CMK (cell line): ENCODE data around the gene ANTXRL.
"Not testable (repeated sequence)": the region's sequence is repeated elsewhere in the genome, so short reads cannot be mapped to it uniquely, and the experiment has no call there.

Experiments used
- DNase-seq: peaks from one replicate; pipeline ENCODE4 v3.0.0-alpha.2; 2010; ENCODE audit warnings: low read depth

Gene ANTXRL

DNA sequence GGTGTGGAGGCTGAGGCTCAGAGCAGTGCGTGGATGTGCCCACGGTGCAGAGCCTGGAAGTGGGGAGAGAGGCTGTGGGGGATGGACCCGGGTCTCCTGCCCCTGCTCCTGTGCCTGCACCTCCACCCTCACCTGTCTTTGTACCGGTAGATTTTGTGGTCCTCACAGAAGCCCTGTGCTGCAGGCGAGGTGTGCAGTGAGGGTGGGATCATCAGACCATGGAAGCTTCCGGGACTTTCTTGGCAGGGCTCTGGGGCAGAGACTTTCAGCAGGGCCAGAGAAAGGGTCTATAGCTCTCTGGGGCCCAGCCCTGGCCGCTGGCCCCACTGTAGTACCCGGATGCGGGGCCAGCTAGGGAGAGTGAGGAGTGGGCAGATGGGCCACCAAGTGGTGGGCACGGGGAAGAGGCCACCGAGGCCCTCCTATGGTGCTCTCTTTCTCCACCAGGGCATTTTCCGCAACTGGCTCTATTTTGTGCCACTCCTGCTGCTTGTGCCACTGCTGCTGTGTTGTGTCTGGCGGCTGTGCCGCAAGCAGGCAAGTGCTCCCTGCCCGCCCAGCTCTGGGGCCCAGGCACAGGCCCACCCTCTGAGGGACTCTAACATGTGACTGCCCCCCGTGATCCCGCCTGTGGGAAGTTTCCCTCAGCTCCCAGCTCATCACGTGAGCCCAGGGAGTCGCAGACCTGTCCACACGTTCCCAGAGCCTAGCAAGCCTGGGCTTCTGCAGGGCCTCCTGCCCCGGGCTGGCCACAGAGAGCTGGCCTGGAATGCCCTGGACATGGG lies 22.1 kb downstream of the ANTXRL start:
- no peak for DNase-seq

DNA sequence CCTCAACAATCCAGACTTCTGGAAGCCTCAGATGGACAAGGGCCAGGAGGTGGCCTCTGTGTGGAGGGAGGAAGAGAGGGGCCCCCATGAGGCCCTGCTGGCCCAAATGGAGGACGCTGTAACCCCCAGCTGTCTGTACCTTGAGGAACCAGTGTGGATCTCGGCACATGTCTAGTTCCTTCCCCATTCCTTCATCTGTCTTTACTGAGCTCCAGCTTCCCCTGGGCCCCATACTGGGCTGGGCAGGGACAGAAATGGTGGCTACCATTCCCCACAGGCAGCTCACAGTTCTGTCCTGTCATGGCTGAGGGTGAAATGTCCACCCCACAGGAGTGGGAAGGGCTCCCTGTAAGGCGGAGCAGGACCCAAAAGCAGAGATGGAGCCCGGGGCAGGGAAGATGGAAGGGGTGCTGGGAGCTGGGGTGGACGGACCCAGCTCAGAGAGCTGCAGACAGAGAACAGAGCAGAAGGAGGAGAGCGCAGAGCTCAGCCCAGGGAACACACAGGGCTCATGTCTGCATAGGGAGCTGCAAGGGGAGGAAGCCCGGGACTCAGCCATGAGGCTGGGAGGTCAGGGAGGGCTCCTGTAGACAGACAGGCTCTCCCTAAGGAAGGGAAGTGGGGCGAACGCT lies 22.8 kb downstream of the ANTXRL start:
- DNase-seq: no peak

DNA sequence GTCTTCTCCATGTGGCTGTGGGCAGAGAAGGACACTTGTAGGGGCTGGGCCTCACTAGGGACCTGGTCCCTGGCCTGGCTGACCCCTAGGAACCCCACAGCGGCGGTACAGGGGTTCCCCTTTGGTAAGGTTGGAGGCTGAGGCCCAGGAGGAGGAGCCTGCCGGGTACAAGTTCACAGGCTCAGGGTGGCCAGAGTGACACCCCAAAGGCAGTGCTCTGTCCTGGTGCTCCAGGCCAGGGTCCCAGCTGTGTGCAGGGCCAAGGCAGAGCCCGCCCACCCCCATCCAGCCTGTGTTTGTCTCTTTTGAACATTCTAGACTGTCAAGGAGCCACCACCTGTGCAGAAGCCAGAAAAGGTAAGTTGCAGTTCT lies 23.3 kb downstream of the ANTXRL start:
- DNase-seq: no peak

DNA sequence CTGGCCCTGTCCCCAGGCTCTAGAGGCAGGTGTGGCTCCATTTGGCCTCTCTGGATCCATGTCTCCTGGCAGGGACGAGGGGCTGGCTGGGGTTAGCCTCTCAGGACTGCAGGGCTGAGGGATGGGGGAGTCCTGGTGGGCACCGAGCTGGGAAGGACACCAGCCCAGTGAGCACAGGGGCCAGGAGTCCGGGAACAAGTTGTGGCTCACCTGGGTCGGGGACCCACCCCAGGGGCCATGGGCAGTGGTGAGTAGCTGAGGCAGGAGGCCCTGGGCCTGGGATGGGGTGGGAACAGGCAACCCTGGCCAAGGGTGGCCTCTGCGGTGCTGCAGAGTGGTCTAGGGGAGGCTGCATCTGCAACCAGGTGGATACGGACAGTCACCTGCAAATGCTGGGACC lies 24.1 kb downstream of the ANTXRL start:
- DNase-seq: no peak

DNA sequence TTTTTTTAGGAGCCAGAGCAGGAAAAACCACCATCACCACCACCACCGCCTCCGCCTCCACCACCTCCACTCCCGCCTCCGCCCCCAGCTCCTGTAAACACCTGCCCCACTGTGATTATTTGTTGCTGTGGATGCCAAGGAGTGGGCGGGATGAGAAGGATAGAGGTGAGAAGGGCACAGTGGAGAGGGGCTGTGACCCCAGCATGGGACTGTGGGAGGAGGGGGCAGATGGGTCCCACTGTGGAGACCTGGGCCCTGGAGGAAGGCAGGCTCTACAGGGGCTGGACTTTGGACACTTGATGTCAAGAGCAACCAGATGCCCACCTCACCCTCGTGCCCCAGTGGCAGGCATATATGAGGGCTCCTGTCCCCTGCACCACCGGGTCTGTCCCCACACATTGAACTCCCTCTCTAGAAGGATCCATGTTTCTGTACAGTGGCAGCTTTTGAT lies 24.7 kb downstream of the ANTXRL start:
- no peak for DNase-seq

DNA sequence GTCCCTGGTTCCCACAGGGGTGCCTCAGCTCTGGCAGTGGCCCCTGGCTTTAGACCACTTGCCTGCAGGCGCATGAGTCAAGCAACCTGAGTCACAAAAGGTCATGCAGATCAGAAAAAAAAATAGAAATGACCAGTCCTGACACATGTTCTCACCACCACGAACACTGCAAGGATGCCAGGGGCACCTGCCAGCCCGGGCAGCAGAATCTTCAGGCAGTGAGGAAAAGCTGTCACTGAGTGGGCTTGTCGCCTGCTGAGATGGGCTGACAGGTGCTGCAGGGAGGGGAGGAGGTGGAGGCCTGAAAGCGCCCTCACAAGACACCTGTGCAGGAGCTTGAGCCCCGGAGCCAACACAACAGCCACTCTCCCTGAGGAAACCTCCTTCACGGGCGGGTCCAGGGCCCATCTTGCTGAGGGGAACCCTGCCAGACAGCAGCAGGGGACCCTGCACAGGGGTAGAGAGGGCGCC lies 25.2 kb downstream of the ANTXRL start:
- DNase-seq: not testable (repeated sequence)

DNA sequence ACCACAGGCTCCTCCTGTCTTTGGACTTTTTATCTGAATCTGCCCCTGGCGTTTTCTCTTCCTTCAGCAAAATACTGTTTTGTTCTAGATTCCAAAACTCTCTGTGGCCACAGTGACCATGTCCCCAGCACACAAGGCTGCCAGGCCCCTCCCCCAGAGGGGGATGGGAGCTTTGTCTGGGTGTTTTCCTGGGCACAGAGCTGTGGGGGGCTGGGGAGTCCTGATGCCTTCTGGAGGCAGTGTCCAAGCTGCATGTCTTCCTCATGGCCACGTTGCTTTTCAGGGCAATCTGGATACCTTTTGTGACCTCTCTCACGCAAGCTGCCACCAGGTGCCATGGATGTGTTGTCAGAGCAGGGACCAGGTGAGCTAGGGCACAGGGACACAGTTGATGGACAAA lies 26.2 kb downstream of the ANTXRL start:
- no peak for DNase-seq

DNA sequence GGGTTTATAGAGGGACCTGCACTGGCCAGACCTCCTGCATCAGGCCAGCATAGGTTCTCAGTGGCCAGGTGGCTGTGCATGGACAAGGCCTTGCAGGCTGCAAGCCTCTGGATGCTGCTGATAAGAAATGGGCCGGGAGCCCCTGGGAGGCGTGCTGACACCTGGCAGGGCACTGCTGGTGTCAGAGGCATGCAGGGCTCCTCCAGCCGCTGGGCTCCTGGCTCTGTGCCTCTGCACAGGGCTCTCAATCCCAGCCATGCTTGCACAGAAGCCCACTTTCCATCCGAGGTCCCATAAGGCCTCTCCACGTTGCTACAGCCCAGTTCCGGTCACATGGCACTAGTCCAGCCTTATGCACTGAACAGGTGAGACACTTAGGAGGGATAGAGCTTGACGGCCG lies 27.3 kb downstream of the ANTXRL start:
- no peak for DNase-seq

DNA sequence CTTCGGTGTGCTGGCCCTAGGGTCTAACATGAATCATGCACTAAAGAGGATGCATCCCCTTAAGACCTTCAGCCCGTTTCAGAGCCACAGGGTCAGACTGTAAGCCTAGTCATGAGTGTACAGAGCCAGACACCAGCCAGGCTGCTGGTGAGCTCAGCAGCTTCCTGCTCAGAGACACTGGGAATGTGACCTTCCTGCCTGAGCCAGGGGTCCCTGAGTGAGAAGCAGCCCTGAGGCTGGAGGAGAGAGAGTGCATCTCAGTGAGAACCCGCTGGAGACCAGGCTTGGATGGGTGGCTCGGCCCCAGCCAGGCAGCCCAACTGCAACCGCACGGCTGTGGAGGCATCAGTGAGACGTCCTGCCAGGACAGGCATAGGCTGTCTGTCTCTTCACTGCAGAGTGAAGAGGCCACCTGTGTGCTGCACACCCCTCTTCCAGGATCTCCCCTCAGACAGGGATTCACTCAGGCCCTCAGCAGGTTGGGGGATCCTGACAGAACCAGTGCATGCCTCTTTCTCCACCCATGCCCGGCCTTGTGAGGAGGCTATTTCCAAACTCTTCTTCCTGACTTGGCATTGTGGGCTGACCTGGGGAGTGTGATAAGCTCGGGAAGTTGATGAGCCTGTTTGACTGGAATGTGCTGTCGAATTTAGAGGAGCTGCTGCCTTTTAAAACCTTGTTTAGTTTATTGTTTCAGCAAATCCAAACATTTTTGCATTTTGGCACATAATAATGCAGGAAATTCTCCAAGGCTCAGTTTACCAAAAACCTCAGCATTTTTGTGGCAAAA lies 28.5 kb downstream of the ANTXRL start:
- DNase-seq: not testable (repeated sequence)

DNA sequence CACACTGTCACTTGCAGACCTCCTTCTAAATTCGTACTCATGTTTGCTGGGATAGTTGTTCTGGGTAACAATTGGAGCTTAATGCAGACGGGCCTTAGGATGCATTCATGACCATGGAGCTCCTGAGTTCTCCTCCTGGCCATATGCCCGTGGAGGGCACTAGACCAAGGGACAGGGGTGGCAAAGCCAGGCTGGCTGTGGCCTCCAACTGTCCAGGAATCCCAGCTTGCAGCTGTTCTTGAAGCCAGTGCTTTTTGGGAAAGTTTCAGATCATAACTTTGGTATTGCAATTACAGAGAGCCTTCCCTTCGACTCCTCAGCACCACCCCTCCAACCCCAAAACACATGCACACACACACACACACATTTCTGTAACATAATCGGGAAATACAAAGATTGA lies 30.6 kb downstream of the ANTXRL start:
- DNase-seq: no peak

DNA sequence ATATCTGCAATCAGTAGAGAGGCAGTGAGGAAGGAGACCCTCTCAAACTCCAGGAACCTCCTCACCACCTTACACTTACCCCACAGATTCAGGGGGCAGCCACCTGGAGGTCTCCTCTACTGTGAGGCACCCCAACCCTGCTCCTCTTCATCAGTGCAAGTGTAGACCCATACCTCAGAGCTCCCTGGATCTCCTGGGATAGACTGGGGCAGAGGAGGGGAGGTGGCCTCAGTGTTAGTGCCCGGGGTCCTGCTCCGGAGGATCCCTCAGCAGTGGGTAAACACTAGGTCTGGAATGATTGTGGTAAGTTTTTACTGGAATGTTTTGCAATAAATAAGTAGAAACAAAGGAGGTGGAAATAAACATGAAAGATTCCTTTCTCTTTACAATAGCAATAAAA lies 31.1 kb downstream of the ANTXRL start:
- DNase-seq: no peak

DNA sequence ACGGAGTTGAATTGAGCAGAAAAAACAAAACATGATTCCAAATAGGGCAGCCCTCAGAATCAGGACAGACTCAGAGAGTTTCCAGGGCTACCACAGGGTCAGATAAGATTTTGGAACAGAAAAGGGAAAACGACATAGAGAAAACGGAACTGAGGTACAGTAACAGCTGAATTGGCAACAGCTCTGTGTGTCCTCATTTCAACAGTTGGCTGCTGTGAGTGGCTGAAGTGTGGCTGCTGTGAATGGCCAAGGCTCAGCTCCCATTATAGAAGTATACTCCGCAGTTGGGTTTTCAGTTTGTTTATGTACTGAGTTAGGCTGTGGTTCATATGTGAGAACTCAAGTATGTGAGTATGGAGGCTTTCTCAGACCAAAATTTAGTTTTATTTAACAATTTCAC lies 32.0 kb downstream of the ANTXRL start:
- DNase-seq: no peak

DNA sequence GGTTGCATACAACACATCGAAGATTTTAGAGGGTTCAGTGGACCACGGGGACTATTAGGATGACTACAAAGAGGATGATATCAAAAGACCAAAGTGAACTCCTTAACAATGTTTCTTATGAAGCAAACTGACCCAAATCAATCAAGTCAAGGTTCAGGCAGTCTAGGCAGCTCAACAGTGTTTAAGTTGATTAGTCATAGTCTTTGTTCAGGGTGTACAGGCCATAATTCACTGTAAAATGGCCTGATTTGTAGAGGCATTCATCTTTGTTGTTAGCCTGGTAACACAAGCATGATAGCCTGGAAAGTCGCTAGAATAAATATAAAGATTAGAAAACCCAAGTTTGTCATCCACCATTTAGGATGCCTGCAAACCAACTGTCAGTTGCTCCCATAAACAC lies 32.6 kb downstream of the ANTXRL start:
- no peak for DNase-seq

DNA sequence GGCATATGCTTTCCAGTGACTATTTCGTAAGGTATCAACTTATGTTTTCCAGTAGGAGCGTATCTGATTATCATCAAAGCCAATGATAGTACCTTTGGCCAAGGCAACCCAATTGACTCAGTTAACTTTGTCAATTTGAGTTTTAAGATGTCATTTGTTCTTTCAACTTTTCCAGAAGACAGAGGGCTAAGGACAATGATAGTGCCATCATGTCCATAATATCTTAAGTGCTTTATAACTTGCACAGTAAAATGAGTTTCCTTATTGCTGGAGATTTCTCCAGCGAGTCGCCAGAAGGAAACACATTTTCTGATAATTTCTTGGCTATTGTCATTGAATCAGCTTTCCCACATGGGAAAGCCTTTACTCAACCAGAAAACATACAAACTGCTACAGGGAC lies 35.0 kb downstream of the ANTXRL start:
- DNase-seq: no peak

DNA sequence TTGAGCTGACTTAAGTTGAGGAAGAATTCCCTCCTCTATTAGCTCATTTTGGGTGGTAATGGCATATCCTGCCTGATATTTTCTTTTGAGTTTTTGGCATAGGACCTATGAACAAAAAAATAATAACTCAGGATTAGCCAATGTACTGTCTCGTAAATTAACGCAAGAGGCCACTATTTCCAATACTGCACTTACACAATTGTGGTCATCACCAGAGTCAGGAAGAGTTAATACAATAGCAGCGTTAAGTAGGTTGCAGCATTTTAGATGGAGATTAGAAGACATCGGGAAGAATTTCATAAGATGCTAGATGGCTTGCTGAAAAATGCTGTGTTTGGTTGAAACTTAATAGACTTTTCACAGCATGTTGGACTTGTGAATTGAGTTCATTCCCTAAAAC lies 36.4 kb downstream of the ANTXRL start:
- DNase-seq: no peak

DNA sequence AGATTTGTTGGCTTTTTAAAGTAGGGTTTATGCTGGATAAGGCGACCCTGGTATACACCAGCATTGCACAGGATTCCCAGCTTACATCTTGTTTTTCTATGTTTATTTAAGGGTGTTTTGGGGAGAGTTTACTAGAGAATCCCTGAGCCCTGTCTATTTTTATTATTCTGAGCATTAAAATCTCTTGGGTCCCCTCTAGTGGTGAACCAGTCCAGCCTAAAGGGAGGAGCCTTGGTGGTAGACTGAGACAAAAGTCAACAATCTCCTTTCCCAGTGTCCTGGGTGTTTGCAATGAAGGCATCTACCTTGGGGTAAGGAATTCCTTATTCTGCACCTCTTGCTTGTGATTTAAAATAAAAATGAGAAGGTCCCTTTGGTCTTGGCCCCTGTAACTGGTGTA lies 38.2 kb downstream of the ANTXRL start:
- no peak for DNase-seq

DNA sequence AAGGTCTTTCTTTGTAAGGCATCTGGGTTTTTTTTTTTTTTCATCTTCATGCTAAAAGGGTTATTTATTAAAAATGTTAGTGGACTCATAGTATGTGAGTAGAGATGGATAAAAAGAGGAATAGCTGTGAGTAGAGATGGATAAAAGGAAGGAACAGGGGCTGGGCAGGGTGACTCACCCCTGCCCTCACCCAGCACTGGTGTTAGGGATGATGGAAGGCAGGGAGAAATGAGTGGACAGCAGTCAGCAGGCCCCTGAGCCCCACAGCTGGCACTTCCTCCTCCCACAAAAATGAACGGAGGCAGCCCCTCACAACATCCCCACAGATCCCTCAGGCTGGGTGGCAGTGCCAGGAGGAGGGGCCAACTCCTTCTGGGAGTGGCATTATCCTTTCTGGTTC lies 39.3 kb downstream of the ANTXRL start:
- DNase-seq: no peak

DNA sequence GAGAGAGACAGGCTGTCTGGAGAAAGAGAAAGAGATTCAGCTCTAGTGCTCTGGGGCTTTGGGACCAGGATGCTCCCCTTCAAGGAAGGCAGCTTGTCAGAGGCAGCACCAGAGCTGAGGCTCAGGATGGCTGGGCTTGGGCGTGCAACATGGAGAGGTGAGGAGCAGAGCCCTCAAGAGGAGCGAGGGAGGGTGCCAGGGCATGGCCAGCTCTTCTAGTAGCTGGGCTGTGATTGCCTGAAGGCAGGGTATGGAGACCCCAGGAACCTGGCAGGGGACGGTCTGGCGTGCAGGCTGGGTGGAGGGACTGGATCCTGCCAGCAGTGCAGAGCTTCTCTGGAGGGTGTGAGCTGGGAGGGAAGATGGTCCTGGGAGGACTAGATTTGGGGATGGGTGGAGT lies 40.2 kb downstream of the ANTXRL start:
- no peak for DNase-seq

DNA sequence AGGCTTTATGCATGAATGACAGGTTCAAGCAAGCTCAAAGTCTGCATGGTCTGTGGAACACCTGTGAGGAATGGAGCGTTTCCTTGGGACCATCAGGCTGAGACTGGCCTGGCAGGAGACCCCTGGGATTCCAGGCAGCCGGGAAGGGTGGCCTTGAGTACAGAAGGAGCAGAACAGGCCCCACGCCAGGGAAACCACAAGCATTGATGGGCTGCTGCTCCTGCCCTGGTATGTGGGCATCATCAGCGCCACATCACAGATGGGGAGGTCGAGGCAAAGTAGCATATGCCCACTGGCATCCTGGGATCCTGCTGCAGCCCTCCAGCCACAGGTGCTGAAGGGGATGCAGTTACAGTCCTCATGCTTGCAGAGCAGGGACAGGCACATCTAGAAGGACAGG lies 40.9 kb downstream of the ANTXRL start:
- no peak for DNase-seq

DNA sequence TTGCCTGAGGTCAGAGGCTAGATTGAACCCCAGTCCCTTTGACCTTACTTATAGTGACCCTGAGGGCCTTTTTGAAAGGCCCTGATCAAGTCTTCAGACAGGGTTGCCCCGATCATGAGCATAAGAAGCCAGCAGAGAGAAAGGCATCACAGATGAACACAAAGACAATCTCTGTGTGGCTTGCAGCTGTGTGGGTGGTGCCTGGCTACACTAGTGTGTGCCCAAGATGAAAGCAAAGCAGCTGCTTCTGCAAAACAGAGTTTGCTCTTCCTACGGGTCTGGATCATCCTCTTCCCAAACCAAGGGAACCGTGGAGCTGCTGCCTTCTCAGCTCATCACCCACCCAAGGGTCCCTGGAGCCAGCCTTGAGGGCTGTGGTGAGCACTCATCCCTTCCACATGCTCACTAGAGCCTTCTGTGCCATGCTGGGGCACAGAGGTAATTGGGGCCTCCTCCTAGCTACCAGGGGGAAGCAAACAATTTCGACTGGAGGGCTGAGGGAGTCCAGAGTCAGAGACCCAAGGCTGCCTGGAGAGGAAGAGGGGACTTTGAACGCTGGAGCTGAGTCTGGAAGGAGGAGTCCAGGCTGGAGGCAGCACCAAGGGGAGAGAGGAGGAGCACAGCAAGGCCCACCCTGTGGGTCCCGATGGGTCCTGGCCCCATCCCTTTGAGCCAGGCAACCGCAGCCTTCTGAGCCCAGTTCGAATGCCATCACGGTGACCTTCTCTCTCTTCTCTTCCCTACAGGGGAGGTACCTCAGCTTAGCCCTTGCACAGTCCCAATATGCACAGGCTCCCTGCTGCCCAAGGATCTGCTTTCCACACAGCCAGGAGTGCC lies 42.3 kb downstream of the ANTXRL start:
- DNase-seq: no peak

DNA sequence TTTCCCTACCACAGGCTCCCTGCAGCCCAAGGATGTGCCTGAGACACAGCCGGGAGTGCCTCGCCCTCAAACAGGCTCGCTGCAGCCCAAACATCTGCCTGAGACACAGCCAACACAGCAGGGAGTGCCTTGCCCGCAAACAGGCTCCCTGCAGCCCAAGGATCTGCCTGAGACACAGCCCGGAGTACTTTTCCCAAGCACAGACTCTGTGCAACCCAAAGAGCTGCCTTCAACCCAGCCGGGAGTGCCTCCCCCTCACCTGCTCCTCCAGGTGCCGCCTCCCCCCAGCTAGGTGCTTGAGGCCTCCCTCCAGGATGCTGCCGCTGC lies 42.9 kb downstream of the ANTXRL start:
- DNase-seq: no peak

DNA sequence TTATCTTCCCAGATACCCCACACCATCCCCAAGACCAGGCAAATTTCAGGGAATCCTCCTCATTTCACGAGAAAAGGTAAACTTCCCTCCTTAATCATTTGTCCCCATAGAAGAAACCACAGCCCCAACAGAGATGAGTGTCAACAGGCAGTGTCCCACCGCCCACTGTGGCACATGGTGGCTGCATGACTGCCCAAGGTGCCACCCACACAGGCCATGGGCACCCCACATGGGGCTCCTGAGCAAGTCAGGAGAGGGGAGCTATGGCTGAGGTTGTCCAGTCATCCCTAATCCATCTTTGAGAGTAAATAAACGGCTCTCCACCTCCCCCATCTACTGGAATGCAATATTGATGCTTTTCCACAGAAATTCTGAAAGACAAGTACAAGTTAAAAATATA lies 44.1 kb downstream of the ANTXRL start:
- no peak for DNase-seq
